Measurements from ENCODE around the gene PTPRG.

DNA sequence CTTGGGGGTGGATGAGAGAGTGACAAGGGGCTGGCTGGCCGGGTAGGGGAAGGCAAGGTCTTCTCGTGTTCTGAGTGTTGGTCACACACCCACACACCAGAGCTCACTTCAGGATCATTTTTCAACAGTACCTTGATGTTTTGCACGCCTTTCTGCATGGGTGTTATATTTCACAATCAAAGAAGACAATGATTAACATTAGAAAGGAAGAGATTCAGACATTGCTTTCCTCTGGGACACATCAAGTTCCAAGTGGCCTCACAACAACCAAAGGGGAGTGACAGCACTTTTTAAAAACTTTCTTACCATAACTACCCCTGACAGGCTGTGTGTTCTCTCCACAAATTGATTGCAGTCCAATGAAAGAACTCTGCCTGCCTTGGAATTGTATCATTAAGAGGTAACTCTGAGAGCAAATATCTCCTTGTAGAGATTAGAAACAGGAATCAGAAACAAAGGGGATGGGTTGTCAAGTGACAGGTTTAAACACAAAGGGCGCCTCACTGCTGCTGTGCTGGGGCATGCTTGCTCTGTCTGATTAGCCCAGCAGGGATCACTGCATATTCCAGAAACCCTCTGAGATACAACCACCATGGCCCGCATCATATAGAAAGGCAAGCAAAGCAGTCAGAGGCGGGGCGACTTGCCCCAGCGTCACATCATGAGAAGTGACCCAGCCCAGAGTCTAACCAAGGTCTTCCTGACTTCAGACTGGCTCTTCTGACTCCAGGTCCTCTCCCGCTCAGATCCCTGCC lies 581.1 kb downstream of the PTPRG start:
- TF ChIP-seq, protein P1, sequence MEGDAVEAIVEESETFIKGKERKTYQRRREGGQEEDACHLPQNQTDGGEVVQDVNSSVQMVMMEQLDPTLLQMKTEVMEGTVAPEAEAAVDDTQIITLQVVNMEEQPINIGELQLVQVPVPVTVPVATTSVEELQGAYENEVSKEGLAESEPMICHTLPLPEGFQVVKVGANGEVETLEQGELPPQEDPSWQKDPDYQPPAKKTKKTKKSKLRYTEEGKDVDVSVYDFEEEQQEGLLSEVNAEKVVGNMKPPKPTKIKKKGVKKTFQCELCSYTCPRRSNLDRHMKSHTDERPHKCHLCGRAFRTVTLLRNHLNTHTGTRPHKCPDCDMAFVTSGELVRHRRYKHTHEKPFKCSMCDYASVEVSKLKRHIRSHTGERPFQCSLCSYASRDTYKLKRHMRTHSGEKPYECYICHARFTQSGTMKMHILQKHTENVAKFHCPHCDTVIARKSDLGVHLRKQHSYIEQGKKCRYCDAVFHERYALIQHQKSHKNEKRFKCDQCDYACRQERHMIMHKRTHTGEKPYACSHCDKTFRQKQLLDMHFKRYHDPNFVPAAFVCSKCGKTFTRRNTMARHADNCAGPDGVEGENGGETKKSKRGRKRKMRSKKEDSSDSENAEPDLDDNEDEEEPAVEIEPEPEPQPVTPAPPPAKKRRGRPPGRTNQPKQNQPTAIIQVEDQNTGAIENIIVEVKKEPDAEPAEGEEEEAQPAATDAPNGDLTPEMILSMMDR (IDR thresholded peaks at IDR 0.05): no peak
- TF ChIP-seq POLR2A (IDR thresholded peaks at IDR 0.05): no peak
